Left forelimb (tissue), 1 donor: ENCODE measurements around the gene KRTAP4-5.
"Not testable (repeated sequence)": the region's sequence is repeated elsewhere in the genome, so short reads cannot be mapped to it uniquely, and the experiment has no call there.

Experiments used
- DNase-seq: peaks from one replicate; pipeline ENCODE4 v3.0.0-alpha.2; 2018; ENCODE audit warnings: low spot score

Gene KRTAP4-5

GRCh38 chr17:41147531-41148204, 2.0 kb downstream of the KRTAP4-5 start:
- no peak for DNase-seq

GRCh38 chr17:41145261-41145660, 4.4 kb downstream of the KRTAP4-5 start:
- no peak for DNase-seq

- no peak for DNase-seq
Observed at GRCh38 chr17:41144846-41145245, 4.8 kb downstream of the KRTAP4-5 start.

GRCh38 chr17:41141361-41141760, 8.3 kb downstream of the KRTAP4-5 start:
- no peak for DNase-seq

- DNase-seq = no peak
Observed at GRCh38 chr17:41140360-41141131, 9.1 kb downstream of the KRTAP4-5 start, which contains the start of gene KRTAP4-6. KRTAP4-6 (minus strand) TSS chr17:41140544; CDS start chr17:41140487, 57 bp downstream.

GRCh38 chr17:41139865-41140264, 9.8 kb downstream of the KRTAP4-5 start:
- DNase-seq = not testable (repeated sequence)

GRCh38 chr17:41133880-41134735, 15.5 kb downstream of the KRTAP4-5 start:
- DNase-seq = no peak

GRCh38 chr17:41131979-41132378, 17.6 kb downstream of the KRTAP4-5 start:
- no peak for DNase-seq

- DNase-seq = no peak
Observed at GRCh38 chr17:41127371-41127770, 22.3 kb downstream of the KRTAP4-5 start.

GRCh38 chr17:41126412-41126811, 23.2 kb downstream of the KRTAP4-5 start:
- DNase-seq = no peak

- no peak for DNase-seq
Observed at GRCh38 chr17:41125064-41125463, 24.6 kb downstream of the KRTAP4-5 start.

- DNase-seq = not testable (repeated sequence)
Observed at GRCh38 chr17:41123991-41124371, 25.6 kb downstream of the KRTAP4-5 start, which contains the start of gene KRTAP4-12. KRTAP4-12 (minus strand) TSS chr17:41124182; CDS start chr17:41124122, 60 bp downstream.

- not testable (repeated sequence) for DNase-seq
Observed at GRCh38 chr17:41123292-41123990, 26.2 kb downstream of the KRTAP4-5 start.

- DNase-seq = no peak
Observed at GRCh38 chr17:41121742-41122141, 27.9 kb downstream of the KRTAP4-5 start.

GRCh38 chr17:41119696-41120690, 29.6 kb downstream of the KRTAP4-5 start:
- not testable (repeated sequence) for DNase-seq

GRCh38 chr17:41118721-41119120, 30.9 kb downstream of the KRTAP4-5 start:
- DNase-seq = no peak

GRCh38 chr17:41117846-41118386, 31.7 kb downstream of the KRTAP4-5 start, which contains the start of gene KRTAP4-11:
KRTAP4-11 (minus strand) TSS chr17:41118373; CDS start chr17:41118315, 58 bp downstream.
- not testable (repeated sequence) for DNase-seq

GRCh38 chr17:41116297-41116696, 33.3 kb downstream of the KRTAP4-5 start:
- no peak for DNase-seq

- no peak for DNase-seq
Observed at GRCh38 chr17:41111151-41111885, 38.3 kb downstream of the KRTAP4-5 start.
